GM12891 (cell line): ENCODE results near the gene ESRRG.

Experiments used
- POLR2AphosphoS5 ChIP-seq: IDR thresholded peaks from 2 replicates; pipeline ENCODE4 v1.6.1; 2011; ENCODE audit warnings: low read depth, low read length, control low read depth
- SPI1 ChIP-seq: IDR thresholded peaks from 2 replicates; pipeline ENCODE4 v1.6.1; 2011; ENCODE audit warnings: low read depth, low read length, control low read depth

GRCh38 chr1:216742625-216743024 lies 19.4 kb upstream of the ESRRG start:
- TF ChIP-seq SPI1: no peak
- no peak for TF ChIP-seq POLR2AphosphoS5
